Fibroblast of skin of back (primary cell): ENCODE data around the gene TMEM121B.

Experiments used
- DNase-seq: peaks from one replicate; pipeline ENCODE4 v3.0.0-alpha.2; 2013

Gene TMEM121B

GRCh38 chr22:17087498-17088131 lies 33.5 kb downstream of the TMEM121B start:
- DNase-seq = peak; percentile 74

- no peak for DNase-seq
Observed at GRCh38 chr22:17086788-17087497, 34.2 kb downstream of the TMEM121B start.

- DNase-seq = no peak
Observed at GRCh38 chr22:17086296-17086695, 34.9 kb downstream of the TMEM121B start.

GRCh38 chr22:17085277-17086181 lies 35.6 kb downstream of the TMEM121B start:
- DNase-seq = peak; percentile 8

GRCh38 chr22:17084554-17085276 lies 36.4 kb downstream of the TMEM121B start, which contains the start of gene IL17RA:
TSS of gene IL17RA (plus strand) at chr22:17085000. CDS start at chr22:17085092, 92 bp downstream.
- peak; percentile 89 for DNase-seq

- DNase-seq = no peak
Observed at GRCh38 chr22:17083811-17084441, 37.2 kb downstream of the TMEM121B start.

- DNase-seq = no peak
Observed at GRCh38 chr22:17083255-17083654, 37.9 kb downstream of the TMEM121B start.

GRCh38 chr22:17079572-17079971 lies 41.6 kb downstream of the TMEM121B start:
- no peak for DNase-seq

- peak; percentile 79 for DNase-seq
Observed at GRCh38 chr22:17077255-17077654, 43.9 kb downstream of the TMEM121B start.

- peak; percentile 27 for DNase-seq
Observed at GRCh38 chr22:17074648-17075002, 46.5 kb downstream of the TMEM121B start.

GRCh38 chr22:17072877-17073276 lies 48.3 kb downstream of the TMEM121B start:
- DNase-seq = no peak
